WTC11 (cell line): Measurements from ENCODE around the gene GAL3ST1. TPM values are rescaled to one million over a fixed set of nuclear protein-coding genes. Genes with fewer than 3 reads are reported as not detected.

Experiments used
- ATAC-seq: fragments of 200-7000 bp; cut with Tn5 transposase; 2 replicates; pipeline ENCODE4 v1.10.0; 2021; ENCODE audit warnings: mild to moderate bottlenecking, moderate library complexity
- CTCF ChIA-PET: fragments of 300-600 bp; sonication (Branson Sonifier 250); formaldehyde crosslinking; loops from one replicate; lab custom pipeline; 2021; ENCODE audit warnings: antibody characterized with exemption; lab: Charles Lee
- POLR2A ChIA-PET: fragments of 350-600 bp; sonication (Branson Sonifier 250); formaldehyde crosslinking; loops from one replicate; lab custom pipeline; 2021; ENCODE audit warnings: antibody characterized with exemption; lab: Charles Lee
- DNase-seq: peaks from one replicate; pipeline ENCODE4 v3.0.0; 2021; ENCODE audit warnings: low spot score
- H3K27ac Mint-ChIP-seq: 2 replicates; pipeline ENCODE4 v1.8.0; 2021; ENCODE audit warnings: mixed read lengths
- H3K27me3 Mint-ChIP-seq: 2 replicates; pipeline ENCODE4 v1.8.0; 2021; ENCODE audit warnings: low read depth, mild to moderate bottlenecking, moderate library complexity, mixed read lengths
- H3K36me3 Mint-ChIP-seq: 2 replicates; pipeline ENCODE4 v1.8.0; 2021; ENCODE audit warnings: mixed read lengths
- H3K4me1 Mint-ChIP-seq: 2 replicates; pipeline ENCODE4 v1.8.0; 2022; ENCODE audit warnings: mixed read lengths
- H3K4me3 Mint-ChIP-seq: 2 replicates; pipeline ENCODE4 v1.8.0; 2021; ENCODE audit warnings: mild to moderate bottlenecking, moderate library complexity, mixed read lengths
- H3K9me3 Mint-ChIP-seq: 2 replicates; pipeline ENCODE4 v1.8.0; 2021; ENCODE audit warnings: mixed read lengths
- CREB1 ChIP-seq: sonication (generic); formaldehyde crosslinking; IDR thresholded peaks from 2 replicates; pipeline ENCODE4 v1.8.0; 2023; ENCODE audit warnings: mild to moderate bottlenecking, missing genetic modification reagents
- ELF4 ChIP-seq: sonication (generic); formaldehyde crosslinking; IDR thresholded peaks from 2 replicates; pipeline ENCODE4 v1.8.1; 2022; ENCODE audit warnings: low read depth, mild to moderate bottlenecking, moderate library complexity, missing genetic modification reagents
- ESRRA ChIP-seq: sonication (generic); formaldehyde crosslinking; IDR thresholded peaks from 2 replicates; pipeline ENCODE4 v1.8.1; 2022; ENCODE audit warnings: mild to moderate bottlenecking, missing genetic modification reagents, borderline replicate concordance
- FOXJ3 ChIP-seq: sonication (generic); formaldehyde crosslinking; IDR thresholded peaks from 2 replicates; pipeline ENCODE4 v1.9.0; 2021; ENCODE audit warnings: missing genetic modification reagents, mild to moderate bottlenecking, borderline replicate concordance
- GABPB1 ChIP-seq: sonication (generic); formaldehyde crosslinking; IDR thresholded peaks from 2 replicates; pipeline ENCODE4 v1.8.1; 2023; ENCODE audit warnings: mild to moderate bottlenecking, missing genetic modification reagents
- HMGA2 ChIP-seq: fragments of 250-450 bp; sonication (Bioruptor Pico); IDR thresholded peaks from 2 replicates; pipeline ENCODE4 v1.4.0; 2021; ENCODE audit warnings: mild to moderate bottlenecking, moderate library complexity
- IRF2 ChIP-seq: sonication (generic); formaldehyde crosslinking; IDR thresholded peaks from 2 replicates; pipeline ENCODE4 v1.8.0; 2022; ENCODE audit warnings: low read depth, missing genetic modification reagents, borderline replicate concordance
- JAZF1 ChIP-seq: fragments of 250-450 bp; sonication (Bioruptor Pico); IDR thresholded peaks from 2 replicates; pipeline ENCODE4 v1.9.0; 2021; ENCODE audit warnings: moderate library complexity, mild to moderate bottlenecking, inconsistent platforms
- KAT7 ChIP-seq: sonication (generic); formaldehyde crosslinking; IDR thresholded peaks from 2 replicates; pipeline ENCODE4 v1.8.1; 2023; ENCODE audit warnings: missing genetic modification reagents, mild to moderate bottlenecking, borderline replicate concordance
- MXD4 ChIP-seq: fragments of 250-450 bp; sonication (Bioruptor Pico); IDR thresholded peaks from 2 replicates; pipeline ENCODE4 v1.8.0; 2021; ENCODE audit warnings: mild to moderate bottlenecking, moderate library complexity, borderline replicate concordance
- MYBL2 ChIP-seq: sonication (generic); formaldehyde crosslinking; IDR thresholded peaks from 2 replicates; pipeline ENCODE4 v1.8.1; 2023; ENCODE audit warnings: mild to moderate bottlenecking, moderate library complexity, missing genetic modification reagents
- NR3C1 ChIP-seq: sonication (generic); formaldehyde crosslinking; conservative IDR thresholded peaks from 2 replicates; pipeline ENCODE4 v1.8.1; 2023; ENCODE audit warnings: low read depth, mild to moderate bottlenecking, missing genetic modification reagents
- PRRX2 ChIP-seq: fragments of 250-450 bp; sonication (Bioruptor Pico); IDR thresholded peaks from 2 replicates; pipeline ENCODE4 v1.8.0; 2021; ENCODE audit warnings: mild to moderate bottlenecking
- RORB ChIP-seq: fragments of 250-450 bp; sonication (Bioruptor Pico); IDR thresholded peaks from 2 replicates; pipeline ENCODE4 v1.9.0; 2021; ENCODE audit warnings: mild to moderate bottlenecking
- ZNF121 ChIP-seq: sonication (generic); formaldehyde crosslinking; IDR thresholded peaks from 2 replicates; pipeline ENCODE4 v1.8.0; 2023; ENCODE audit warnings: missing genetic modification reagents
- ZNF138 ChIP-seq: sonication (generic); formaldehyde crosslinking; conservative IDR thresholded peaks from 2 replicates; pipeline ENCODE4 v1.8.1; 2022; ENCODE audit warnings: mild to moderate bottlenecking, moderate library complexity, missing genetic modification reagents
- ZNF263 ChIP-seq: sonication (generic); formaldehyde crosslinking; IDR thresholded peaks from 2 replicates; pipeline ENCODE4 v1.8.1; 2022; ENCODE audit warnings: low read depth, mild to moderate bottlenecking, moderate library complexity, missing genetic modification reagents
- ZNF396 ChIP-seq: fragments of 250-450 bp; sonication (Bioruptor Pico); IDR thresholded peaks from 2 replicates; pipeline ENCODE4 v1.8.0; 2021; ENCODE audit warnings: mild to moderate bottlenecking, moderate library complexity, borderline replicate concordance
- ZNF423 ChIP-seq: fragments of 250-450 bp; sonication (Bioruptor Pico); IDR thresholded peaks from 2 replicates; pipeline ENCODE4 v2.1.2; 2022; ENCODE audit warnings: mild to moderate bottlenecking, moderate library complexity
- total RNA-seq: library from RNA; stranded (reverse); gene quantifications from 3 replicates; pipeline ENCODE4 v1.2.3, GENCODE V29; 2021
- TF ChIP-seq, protein P1 (sequence below): sonication (generic); formaldehyde crosslinking; IDR thresholded peaks from 2 replicates; pipeline ENCODE4 v1.8.1; 2022; ENCODE audit warnings: missing genetic modification reagents, borderline replicate concordance
- TF ChIP-seq, protein P2 (sequence below): sonication (generic); formaldehyde crosslinking; IDR thresholded peaks from 2 replicates; pipeline ENCODE4 v1.8.1; 2023; ENCODE audit warnings: mild to moderate bottlenecking, moderate library complexity, missing genetic modification reagents
- TF ChIP-seq, protein P3 (sequence below): sonication (generic); formaldehyde crosslinking; IDR thresholded peaks from 2 replicates; pipeline ENCODE4 v1.8.0; 2022; ENCODE audit warnings: mild to moderate bottlenecking, missing genetic modification reagents
- TF ChIP-seq, protein P4 (sequence below): fragments of 250-450 bp; sonication (Bioruptor Pico); IDR thresholded peaks from 2 replicates; pipeline ENCODE4 v2.1.2; 2022; ENCODE audit warnings: mild to moderate bottlenecking, moderate library complexity

GAL3ST1 gene
- total RNA-seq, 1 experiment from 2014 or later, result 11.0 TPM

DNA sequence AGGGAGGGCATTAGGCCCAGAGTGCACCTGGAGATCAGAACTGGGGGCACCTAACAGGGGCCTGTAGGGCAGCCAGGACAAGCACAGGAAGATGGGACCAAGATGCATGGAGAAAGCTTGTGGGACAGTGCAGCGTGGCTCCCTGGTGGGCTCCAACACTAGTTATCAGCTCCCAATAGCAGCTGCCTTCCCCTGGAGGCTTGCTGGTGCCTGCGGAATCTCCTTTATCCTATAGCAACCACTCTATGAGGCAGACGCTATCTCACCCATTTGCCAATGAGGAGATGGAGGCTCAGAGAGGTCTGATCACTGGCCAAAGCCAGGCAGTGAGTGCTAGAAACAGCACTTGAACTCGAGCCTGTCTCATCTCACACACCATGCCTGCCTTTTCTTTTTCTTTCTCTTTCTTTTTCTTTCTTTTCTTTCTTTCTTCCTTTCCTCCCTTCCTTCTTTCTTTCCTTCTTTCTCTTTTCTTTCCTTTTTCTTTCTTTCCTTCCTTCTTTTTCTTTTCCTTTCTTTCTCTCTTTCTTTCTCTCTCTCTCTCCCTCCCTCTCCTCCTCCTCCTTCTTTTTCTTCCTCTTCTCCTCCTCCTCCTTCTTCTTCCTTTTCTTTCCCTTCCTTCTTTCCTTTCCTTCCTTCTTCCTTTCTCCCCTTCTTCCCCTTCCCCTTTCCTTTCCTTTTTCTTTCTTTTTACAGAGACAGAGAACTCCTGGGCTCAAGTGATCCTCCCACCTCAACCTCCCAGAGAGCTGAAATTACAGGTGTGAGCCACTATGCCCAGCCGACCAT is 52.9 kb downstream of the GAL3ST1 start:
- Mint-ChIP-seq H3K27me3 (no peaks in the 10 kb centered on the region; the same call in 1 of the 2 replicates), H3K4me1 (no peaks in the 10 kb centered on the region), H3K36me3 (no peaks in the 10 kb centered on the region), H3K9me3 (peaks cover 6% of the 10 kb centered on the region), H3K27ac (no peak overlapping the region), H3K4me3 (no peak overlapping the region)
- TF ChIP-seq NR3C1 (CRISPR knock-in tag), result no peak
- TF ChIP-seq, protein P1, sequence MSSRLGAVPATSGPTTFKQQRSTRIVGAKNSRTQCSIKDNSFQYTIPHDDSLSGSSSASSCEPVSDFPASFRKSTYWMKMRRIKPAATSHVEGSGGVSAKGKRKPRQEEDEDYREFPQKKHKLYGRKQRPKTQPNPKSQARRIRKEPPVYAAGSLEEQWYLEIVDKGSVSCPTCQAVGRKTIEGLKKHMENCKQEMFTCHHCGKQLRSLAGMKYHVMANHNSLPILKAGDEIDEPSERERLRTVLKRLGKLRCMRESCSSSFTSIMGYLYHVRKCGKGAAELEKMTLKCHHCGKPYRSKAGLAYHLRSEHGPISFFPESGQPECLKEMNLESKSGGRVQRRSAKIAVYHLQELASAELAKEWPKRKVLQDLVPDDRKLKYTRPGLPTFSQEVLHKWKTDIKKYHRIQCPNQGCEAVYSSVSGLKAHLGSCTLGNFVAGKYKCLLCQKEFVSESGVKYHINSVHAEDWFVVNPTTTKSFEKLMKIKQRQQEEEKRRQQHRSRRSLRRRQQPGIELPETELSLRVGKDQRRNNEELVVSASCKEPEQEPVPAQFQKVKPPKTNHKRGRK (CRISPR knock-in tag), result peak; percentile 79; the same call in 1 of the 2 replicates
- POLR2A ChIA-PET, result no interaction called here
- DNase-seq (no peak), ATAC-seq (no peak)
- CTCF ChIA-PET, result no interaction called here

DNA sequence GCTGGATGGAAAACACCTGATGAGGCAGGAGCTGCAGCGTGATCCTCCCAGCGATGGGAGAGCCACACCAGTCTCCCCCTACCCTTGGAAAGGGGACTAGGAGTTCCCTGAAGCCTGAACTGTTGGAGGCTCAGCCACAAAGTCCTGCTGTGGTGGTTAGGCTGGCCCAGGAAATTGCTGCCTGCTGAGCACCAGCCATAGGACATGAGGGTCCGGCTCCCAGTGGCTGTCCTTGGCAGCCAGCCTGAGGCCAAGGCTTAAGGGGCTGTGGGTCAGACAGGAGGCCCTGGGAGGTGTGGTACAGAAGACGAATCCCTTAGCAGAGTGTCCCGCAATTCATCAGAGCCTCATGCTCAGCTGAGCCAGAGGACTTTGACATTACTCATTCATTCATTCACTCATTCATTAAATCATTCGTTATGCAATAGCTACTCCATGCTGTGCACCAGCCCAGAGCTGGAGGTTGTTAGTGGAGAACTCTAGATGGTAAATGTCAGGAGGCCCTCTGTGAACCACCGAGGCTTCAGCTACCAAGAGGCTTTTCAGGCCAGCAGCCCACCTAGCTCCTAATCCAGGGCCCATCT is 54.5 kb downstream of the GAL3ST1 start:
- ATAC-seq (no peak), DNase-seq (no peak)
- ChIA-PET POLR2A (interaction anchor here (0.7 kb wide), 1 partner anchor 127 kb away, joined by 4 read pairs; no protein-coding TSS in a partner anchor), CTCF (no interaction called here)
- Mint-ChIP-seq H3K4me3 (no peak overlapping the region), H3K4me1 (no peaks in the 10 kb centered on the region), H3K27ac (no peak overlapping the region), H3K27me3 (no peaks in the 10 kb centered on the region; the same call in 1 of the 2 replicates), H3K36me3 (no peaks in the 10 kb centered on the region), H3K9me3 (peaks cover 15% of the 10 kb centered on the region)
- TF ChIP-seq, protein P2, sequence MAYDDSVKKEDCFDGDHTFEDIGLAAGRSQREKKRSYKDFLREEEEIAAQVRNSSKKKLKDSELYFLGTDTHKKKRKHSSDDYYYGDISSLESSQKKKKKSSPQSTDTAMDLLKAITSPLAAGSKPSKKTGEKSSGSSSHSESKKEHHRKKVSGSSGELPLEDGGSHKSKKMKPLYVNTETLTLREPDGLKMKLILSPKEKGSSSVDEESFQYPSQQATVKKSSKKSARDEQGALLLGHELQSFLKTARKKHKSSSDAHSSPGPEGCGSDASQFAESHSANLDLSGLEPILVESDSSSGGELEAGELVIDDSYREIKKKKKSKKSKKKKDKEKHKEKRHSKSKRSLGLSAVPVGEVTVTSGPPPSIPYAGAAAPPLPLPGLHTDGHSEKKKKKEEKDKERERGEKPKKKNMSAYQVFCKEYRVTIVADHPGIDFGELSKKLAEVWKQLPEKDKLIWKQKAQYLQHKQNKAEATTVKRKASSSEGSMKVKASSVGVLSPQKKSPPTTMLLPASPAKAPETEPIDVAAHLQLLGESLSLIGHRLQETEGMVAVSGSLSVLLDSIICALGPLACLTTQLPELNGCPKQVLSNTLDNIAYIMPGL (CRISPR knock-in tag), result no peak
- TF ChIP-seq MYBL2 (CRISPR knock-in tag), result no peak
- TF ChIP-seq ZNF263 (CRISPR knock-in tag), result no peak
- no peak for TF ChIP-seq KAT7

DNA sequence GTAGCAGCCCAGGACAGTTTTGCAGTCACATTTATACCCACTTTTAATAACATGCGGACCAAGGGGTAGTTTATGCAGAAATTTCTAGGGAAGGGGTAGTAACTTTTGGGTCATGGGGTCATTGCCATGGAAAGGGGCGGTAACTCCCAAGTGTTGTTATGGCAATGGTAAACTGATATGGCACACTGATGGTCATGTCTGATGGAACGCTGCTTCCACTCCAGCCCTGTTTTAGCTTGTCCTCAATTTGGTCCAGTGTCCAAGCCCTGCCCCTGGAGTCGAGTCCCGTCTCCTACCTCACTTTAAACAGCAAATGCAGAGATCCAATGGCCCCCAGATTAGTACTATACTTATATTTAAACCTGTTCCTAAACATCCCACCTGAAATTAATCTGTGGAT is 57.7 kb downstream of the GAL3ST1 start:
- no peak for DNase-seq
- H3K4me1 Mint-ChIP-seq, result no peaks in the 10 kb centered on the region
- TF ChIP-seq CREB1 (CRISPR knock-in tag), result no peak
- no peak for TF ChIP-seq GABPB1
- TF ChIP-seq PRRX2 (CRISPR knock-in tag), result no peak
- TF ChIP-seq ZNF263 (CRISPR knock-in tag), result no peak
- no peak for TF ChIP-seq IRF2 (CRISPR knock-in tag)
- no peak for TF ChIP-seq ZNF423 (CRISPR knock-in tag)
- no peak for TF ChIP-seq ZNF121
- no peak for TF ChIP-seq MXD4 (CRISPR knock-in tag)
- no peak for TF ChIP-seq RORB (CRISPR knock-in tag)
- no peak for TF ChIP-seq FOXJ3
- no peak for TF ChIP-seq NR3C1 (CRISPR knock-in tag)
- TF ChIP-seq ZNF396 (CRISPR knock-in tag), result no peak
- no peak for TF ChIP-seq ESRRA
- no peak for TF ChIP-seq HMGA2 (CRISPR knock-in tag)
- TF ChIP-seq, protein P3, sequence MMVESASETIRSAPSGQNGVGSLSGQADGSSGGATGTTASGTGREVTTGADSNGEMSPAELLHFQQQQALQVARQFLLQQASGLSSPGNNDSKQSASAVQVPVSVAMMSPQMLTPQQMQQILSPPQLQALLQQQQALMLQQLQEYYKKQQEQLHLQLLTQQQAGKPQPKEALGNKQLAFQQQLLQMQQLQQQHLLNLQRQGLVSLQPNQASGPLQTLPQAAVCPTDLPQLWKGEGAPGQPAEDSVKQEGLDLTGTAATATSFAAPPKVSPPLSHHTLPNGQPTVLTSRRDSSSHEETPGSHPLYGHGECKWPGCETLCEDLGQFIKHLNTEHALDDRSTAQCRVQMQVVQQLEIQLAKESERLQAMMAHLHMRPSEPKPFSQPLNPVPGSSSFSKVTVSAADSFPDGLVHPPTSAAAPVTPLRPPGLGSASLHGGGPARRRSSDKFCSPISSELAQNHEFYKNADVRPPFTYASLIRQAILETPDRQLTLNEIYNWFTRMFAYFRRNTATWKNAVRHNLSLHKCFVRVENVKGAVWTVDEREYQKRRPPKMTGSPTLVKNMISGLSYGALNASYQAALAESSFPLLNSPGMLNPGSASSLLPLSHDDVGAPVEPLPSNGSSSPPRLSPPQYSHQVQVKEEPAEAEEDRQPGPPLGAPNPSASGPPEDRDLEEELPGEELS (CRISPR knock-in tag), result no peak
- TF ChIP-seq ELF4 (CRISPR knock-in tag), result no peak
- no peak for TF ChIP-seq ZNF138
- TF ChIP-seq JAZF1 (CRISPR knock-in tag), result no peak
- TF ChIP-seq, protein P4, sequence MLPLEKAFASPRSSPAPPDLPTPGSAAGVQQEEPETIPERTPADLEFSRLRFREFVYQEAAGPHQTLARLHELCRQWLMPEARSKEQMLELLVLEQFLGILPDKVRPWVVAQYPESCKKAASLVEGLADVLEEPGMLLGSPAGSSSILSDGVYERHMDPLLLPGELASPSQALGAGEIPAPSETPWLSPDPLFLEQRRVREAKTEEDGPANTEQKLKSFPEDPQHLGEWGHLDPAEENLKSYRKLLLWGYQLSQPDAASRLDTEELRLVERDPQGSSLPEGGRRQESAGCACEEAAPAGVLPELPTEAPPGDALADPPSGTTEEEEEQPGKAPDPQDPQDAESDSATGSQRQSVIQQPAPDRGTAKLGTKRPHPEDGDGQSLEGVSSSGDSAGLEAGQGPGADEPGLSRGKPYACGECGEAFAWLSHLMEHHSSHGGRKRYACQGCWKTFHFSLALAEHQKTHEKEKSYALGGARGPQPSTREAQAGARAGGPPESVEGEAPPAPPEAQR (CRISPR knock-in tag), result no peak
- TF ChIP-seq, all 79 proteins: peak for 0
- no peak overlapping the region for H3K4me3 Mint-ChIP-seq
- H3K27me3 Mint-ChIP-seq, result peaks cover 2% of the 10 kb centered on the region; the same call in 1 of the 2 replicates
- POLR2A ChIA-PET, result no interaction called here
- H3K9me3 Mint-ChIP-seq, result peaks cover 23% of the 10 kb centered on the region
- ATAC-seq, result no peak
- H3K27ac Mint-ChIP-seq, result no peak overlapping the region
- CTCF ChIA-PET, result interaction anchor here (0.6 kb wide), 1 partner anchor 44 kb away, joined by 4 read pairs; no protein-coding TSS in a partner anchor
- no peaks in the 10 kb centered on the region for H3K36me3 Mint-ChIP-seq
